GM12878 (cell line): ENCODE results near the gene B3GAT1. TPM values are rescaled to one million over a fixed set of nuclear protein-coding genes. Genes with fewer than 3 reads are reported as not detected.

Source experiments
- BCLAF1 ChIP-seq: fragments of 450-650 bp; IDR thresholded peaks from 2 replicates; pipeline ENCODE4 v1.6.1; 2017; ENCODE audit warnings: antibody characterized with exemption, mild to moderate bottlenecking, moderate library complexity
- IKZF2 ChIP-seq, 2 experiments: fragments of 450-650 bp; IDR thresholded peaks; 2 replicates each; pipeline ENCODE4 v1.6.1; 2017; ENCODE audit warnings: mild to moderate bottlenecking in 2 of 2, moderate library complexity in 2 of 2
- NKRF ChIP-seq: fragments of 450-650 bp; conservative IDR thresholded peaks from 2 replicates; pipeline ENCODE4 v1.6.1; 2017; ENCODE audit warnings: mild to moderate bottlenecking, moderate library complexity
- PBX3 ChIP-seq: IDR thresholded peaks from 2 replicates; pipeline ENCODE4 v1.6.1; 2011; ENCODE audit warnings: mild to moderate bottlenecking, low read depth, low read length, moderate library complexity; ENCODE audit not compliant: insufficient replicate concordance
- SIX5 ChIP-seq: IDR thresholded peaks from 2 replicates; pipeline ENCODE4 v1.6.1; 2011; ENCODE audit warnings: mild to moderate bottlenecking, low read depth, low read length, moderate library complexity; ENCODE audit not compliant: severe bottlenecking
- SPI1 ChIP-seq: IDR thresholded peaks from 2 replicates; pipeline ENCODE4 v1.6.1; 2011; ENCODE audit warnings: low read depth, mild to moderate bottlenecking, low read length, moderate library complexity, borderline replicate concordance; ENCODE audit not compliant: insufficient read depth
- TCF12 ChIP-seq: IDR thresholded peaks from 2 replicates; pipeline ENCODE4 v1.6.1; 2011; ENCODE audit warnings: low read depth, mild to moderate bottlenecking, low read length
- ZBTB4 ChIP-seq: fragments of 450-650 bp; formaldehyde crosslinking; IDR thresholded peaks from 2 replicates; pipeline ENCODE4 v1.4.0; 2022; ENCODE audit warnings: mild to moderate bottlenecking, moderate library complexity
- ZNF384 ChIP-seq: IDR thresholded peaks from 2 replicates; pipeline ENCODE4 v1.6.1; 2012; ENCODE audit warnings: low read depth, mild to moderate bottlenecking, low read length, improper control_type of control experiment, borderline replicate concordance
- polyA plus RNA-seq, 11 experiments: library from polyadenylated mRNA; depleted of rRNA in 4 of 11; unstranded in 6 of 11; stranded (reverse) in 5 of 11; fragments of >200 nt; fragmentation: Nextera tagmentation in 4 of 11; fragmentation: Illumina TruSeq in 1 of 11; extraction: Ambion mirVana in 4 of 11; extraction: Trizol in 1 of 11; gene quantifications; 1 replicate in 1 of 11; 2 replicates in 10 of 11; pipeline versions ENCODE4 v1.2.1 to v1.2.3, GENCODE V29; 2011 to 2016; ENCODE audit warnings: inconsistent platforms in 2 of 11, missing spikeins in 2 of 11, low read depth in 1 of 11
- total RNA-seq, 4 experiments: library from RNA; depleted of rRNA in 3 of 4; stranded (reverse); fragments of >200 nt in 3 of 4; fragmentation: Illumina TruSeq in 1 of 4; extraction: Trizol in 1 of 4; gene quantifications; 2 replicates each; pipeline versions ENCODE4 v1.2.1 to v1.2.3, GENCODE V29; 2013 to 2021

Gene B3GAT1
- total and polyA plus RNA-seq, 10 of the 15 experiments (the other 5 are each of a cell fraction or from before 2014, with no cell fraction given) = 0.05 TPM; not detected in 9

- TF ChIP-seq BCLAF1 (no peak), NKRF (no peak), SIX5 (no peak), IKZF2 (IDR thresholded peaks at IDR 0.05) (no peak), PBX3 (no peak), SPI1 (no peak), ZBTB4 (CRISPR knock-in tag) (no peak), ZNF384 (no peak), TCF12 (no peak)
Measured at GRCh38 chr11:134384406-134384805, 27.6 kb downstream of the B3GAT1 start (continued).
